ENCODE results near the gene IL4.

- TF ChIP-seq, protein P1, sequence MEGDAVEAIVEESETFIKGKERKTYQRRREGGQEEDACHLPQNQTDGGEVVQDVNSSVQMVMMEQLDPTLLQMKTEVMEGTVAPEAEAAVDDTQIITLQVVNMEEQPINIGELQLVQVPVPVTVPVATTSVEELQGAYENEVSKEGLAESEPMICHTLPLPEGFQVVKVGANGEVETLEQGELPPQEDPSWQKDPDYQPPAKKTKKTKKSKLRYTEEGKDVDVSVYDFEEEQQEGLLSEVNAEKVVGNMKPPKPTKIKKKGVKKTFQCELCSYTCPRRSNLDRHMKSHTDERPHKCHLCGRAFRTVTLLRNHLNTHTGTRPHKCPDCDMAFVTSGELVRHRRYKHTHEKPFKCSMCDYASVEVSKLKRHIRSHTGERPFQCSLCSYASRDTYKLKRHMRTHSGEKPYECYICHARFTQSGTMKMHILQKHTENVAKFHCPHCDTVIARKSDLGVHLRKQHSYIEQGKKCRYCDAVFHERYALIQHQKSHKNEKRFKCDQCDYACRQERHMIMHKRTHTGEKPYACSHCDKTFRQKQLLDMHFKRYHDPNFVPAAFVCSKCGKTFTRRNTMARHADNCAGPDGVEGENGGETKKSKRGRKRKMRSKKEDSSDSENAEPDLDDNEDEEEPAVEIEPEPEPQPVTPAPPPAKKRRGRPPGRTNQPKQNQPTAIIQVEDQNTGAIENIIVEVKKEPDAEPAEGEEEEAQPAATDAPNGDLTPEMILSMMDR (optimal IDR thresholded peaks at IDR 0.05 in 1 of 3, IDR thresholded peaks at IDR 0.05 in 1 of 3, conservative IDR thresholded peaks at IDR 0.05 in 1 of 3; ENCODE audit: extremely low read depth in 1 of 3, insufficient read depth in 2 of 3, low read length in 3 of 3) = peak in 1 of 3 experiments; percentile 44
- TF ChIP-seq EZH2 (IDR thresholded peaks at IDR 0.05; ENCODE audit: low read length) = peak; percentile 28
These were observed 17.7 kb upstream of the IL4 start for GRCh38 chr5:132655821-132656773.

All from keratinocyte (primary cell).